GM23248 (cell line): ENCODE measurements around the gene CHRNE. TPM values are rescaled to one million over a fixed set of nuclear protein-coding genes. Genes with fewer than 3 reads are reported as not detected.
"Not testable (repeated sequence)": the region's sequence is repeated elsewhere in the genome, so short reads cannot be mapped to it uniquely, and the experiment has no call there.

Experiments used
- DNase-seq: peaks from one replicate; pipeline ENCODE4 v3.0.0-alpha.2; 2015
- H2AFZ ChIP-seq: fragments of 200-600 bp; sonication (generic); 2 replicates; pipeline ENCODE4 v1.6.1; 2016; ENCODE audit warnings: antibody characterized with exemption
- H3F3A ChIP-seq: fragments of 200-600 bp; sonication (generic); 2 replicates; pipeline ENCODE4 v1.6.1; 2016; ENCODE audit warnings: mild to moderate bottlenecking, antibody characterized with exemption, mixed run types; ENCODE audit not compliant: insufficient read depth
- H3K27ac ChIP-seq: fragments of 200-600 bp; sonication (generic); 2 replicates; pipeline ENCODE4 v1.5.1; 2016; ENCODE audit warnings: mild to moderate bottlenecking
- H3K27me3 ChIP-seq: fragments of 200-600 bp; sonication (generic); replicated peaks from 2 replicates; pipeline ENCODE4 v1.6.1; 2016; ENCODE audit warnings: mild to moderate bottlenecking; ENCODE audit not compliant: insufficient read depth
- H3K36me3 ChIP-seq: fragments of 200-600 bp; sonication (generic); 2 replicates; pipeline ENCODE4 v1.6.1; 2016; ENCODE audit warnings: low read depth, mild to moderate bottlenecking
- H3K4me1 ChIP-seq: fragments of 200-600 bp; sonication (generic); 2 replicates; pipeline ENCODE4 v1.6.1; 2016; ENCODE audit warnings: mild to moderate bottlenecking; ENCODE audit not compliant: insufficient read depth
- H3K4me2 ChIP-seq: fragments of 200-600 bp; sonication (generic); one replicate; pipeline ENCODE4 v1.6.1; 2016; ENCODE audit warnings: mild to moderate bottlenecking; ENCODE audit not compliant: unreplicated experiment
- H3K4me3 ChIP-seq: fragments of 200-600 bp; sonication (generic); 2 replicates; pipeline ENCODE4 v1.5.1; 2016; ENCODE audit warnings: mild to moderate bottlenecking
- H3K79me2 ChIP-seq: fragments of 200-600 bp; sonication (generic); 2 replicates; pipeline ENCODE4 v1.6.1; 2016; ENCODE audit warnings: mild to moderate bottlenecking; ENCODE audit not compliant: insufficient read depth
- H3K9ac ChIP-seq: fragments of 200-600 bp; sonication (generic); 2 replicates; pipeline ENCODE4 v1.6.1; 2016; ENCODE audit warnings: mild to moderate bottlenecking
- H3K9me2 ChIP-seq: fragments of 200-600 bp; sonication (generic); 2 replicates; pipeline ENCODE4 v1.6.1; 2016; ENCODE audit warnings: mixed run types, mild to moderate bottlenecking, moderate library complexity; ENCODE audit not compliant: insufficient read depth
- H3K9me3 ChIP-seq: fragments of 200-600 bp; sonication (generic); one replicate; pipeline ENCODE4 v1.6.1; 2017; ENCODE audit warnings: low read depth
- H4K20me1 ChIP-seq: fragments of 200-600 bp; sonication (generic); 2 replicates; pipeline ENCODE4 v1.6.0; 2016; ENCODE audit not compliant: insufficient read depth
- EZH2 ChIP-seq: fragments of 200-600 bp; sonication (generic); IDR thresholded peaks from 2 replicates; pipeline ENCODE4 v1.6.1; 2018; ENCODE audit warnings: antibody characterized with exemption, mild to moderate bottlenecking; ENCODE audit not compliant: insufficient read depth, poor library complexity, severe bottlenecking
- EZH2phosphoT487 ChIP-seq: fragments of 200-600 bp; sonication (generic); IDR thresholded peaks from 2 replicates; pipeline ENCODE4 v1.6.1; 2018; ENCODE audit warnings: antibody characterized with exemption, moderate library complexity, mild to moderate bottlenecking, low read depth; ENCODE audit not compliant: insufficient read depth
- WGBS, 2 experiments: methylation state at CpG; one replicate each; pipeline ENCODE4 v1.1.6; 2015 to 2017; ENCODE audit warnings: low lambda C conversion rate in 2 of 2, low coverage in 1 of 2; ENCODE audit errors: missing lambda C conversion rate in 2 of 2; 5-methylcytosine and 5-hydroxymethylcytosine counted together
- in situ Hi-C: fragments of 300-500 bp; cut with MboI; formaldehyde crosslinking; loops from 2 replicates; pipeline ENCODE4 v1.15.0; 2020
- polyA plus RNA-seq: library from polyadenylated mRNA; unstranded; fragments of >200 nt; fragmentation: Nextera tagmentation; extraction: Ambion mirVana; gene quantifications from 2 replicates; pipeline ENCODE4 v1.2.1, GENCODE V29; 2016
- total RNA-seq: library from RNA; depleted of rRNA; stranded (reverse); fragments of >200 nt; shearing (Covaris generic); gene quantifications from 2 replicates; pipeline ENCODE4 v1.2.3, GENCODE V29; 2014

CHRNE gene
- total and polyA plus RNA-seq, 2 experiments from 2014 or later: 0.84 to 0.86 TPM

GRCh38 chr17:4908301-4908700, 5.4 kb upstream of the CHRNE start:
- DNase-seq: peak; percentile 32
- 37% methylated on average over 10 of the region's 10 CpGs for WGBS, 2 experiments
- H3K9me2 ChIP-seq: no peaks in the 10 kb centered on the region
- H3K36me3 ChIP-seq: no peaks in the 10 kb centered on the region
- in situ Hi-C loops: no loop called here
- H3K4me1 ChIP-seq: peaks cover 5% of the 10 kb centered on the region; the same call in 1 of the 2 replicates
- H3K27ac ChIP-seq: no peak overlapping the region; the same call in 1 of the 2 replicates
- H3K9me3 ChIP-seq: no peaks in the 10 kb centered on the region
- H3K4me2 ChIP-seq: no peak overlapping the region
- H3K27me3 ChIP-seq: no peaks in the 10 kb centered on the region
- H4K20me1 ChIP-seq: no peaks in the 10 kb centered on the region
- no peak overlapping the region for H3K4me3 ChIP-seq
- no peak overlapping the region for H3K9ac ChIP-seq
- 0 out of 2 replicates have a peak, but pooled peaks cover 2% of the 10 kb centered on the region for H3F3A ChIP-seq
- TF ChIP-seq EZH2phosphoT487 (no peak), EZH2 (no peak)
- no peaks in the 10 kb centered on the region for H3K79me2 ChIP-seq
- peak overlapping the region; percentile 71 for H2AFZ ChIP-seq

GRCh38 chr17:4906642-4907041, 3.7 kb upstream of the CHRNE start:
- H2AFZ ChIP-seq, H3K9me2 ChIP-seq, H3K79me2 ChIP-seq, H4K20me1 ChIP-seq, H3K27me3 ChIP-seq, H3K27ac ChIP-seq, in situ Hi-C loops, H3K4me3 ChIP-seq, H3K36me3 ChIP-seq, H3K9me3 ChIP-seq, H3K9ac ChIP-seq, H3K4me2 ChIP-seq, H3K4me1 ChIP-seq, DNase-seq: not testable (repeated sequence)
- peaks cover 14% of the 10 kb centered on the region; the same call in 1 of the 2 replicates for H3F3A ChIP-seq

GRCh38 chr17:4902540-4902939, 358 bp downstream of the CHRNE start:
- H3K4me1 ChIP-seq: 0 out of 2 replicates have a peak, but pooled peaks cover 5% of the 10 kb centered on the region
- in situ Hi-C loops: no loop called here
- H3K9me2 ChIP-seq: no peaks in the 10 kb centered on the region
- H3K4me2 ChIP-seq: no peak overlapping the region
- no peak overlapping the region for H3K4me3 ChIP-seq
- no peak overlapping the region for H2AFZ ChIP-seq
- no peak overlapping the region for H3K9ac ChIP-seq
- H4K20me1 ChIP-seq: no peaks in the 10 kb centered on the region
- peaks cover 20% of the 10 kb centered on the region; the same call in 1 of the 2 replicates for H3F3A ChIP-seq
- no peak for TF ChIP-seq EZH2
- no peak for TF ChIP-seq EZH2phosphoT487
- H3K27ac ChIP-seq: no peak overlapping the region
- H3K9me3 ChIP-seq: no peaks in the 10 kb centered on the region
- DNase-seq: no peak
- no peaks in the 10 kb centered on the region for H3K36me3 ChIP-seq
- 67 to 69% methylated on average over 8 of the region's 8 CpGs for WGBS, 2 experiments
- no peaks in the 10 kb centered on the region for H3K79me2 ChIP-seq
- H3K27me3 ChIP-seq: no peaks in the 10 kb centered on the region

DNA sequence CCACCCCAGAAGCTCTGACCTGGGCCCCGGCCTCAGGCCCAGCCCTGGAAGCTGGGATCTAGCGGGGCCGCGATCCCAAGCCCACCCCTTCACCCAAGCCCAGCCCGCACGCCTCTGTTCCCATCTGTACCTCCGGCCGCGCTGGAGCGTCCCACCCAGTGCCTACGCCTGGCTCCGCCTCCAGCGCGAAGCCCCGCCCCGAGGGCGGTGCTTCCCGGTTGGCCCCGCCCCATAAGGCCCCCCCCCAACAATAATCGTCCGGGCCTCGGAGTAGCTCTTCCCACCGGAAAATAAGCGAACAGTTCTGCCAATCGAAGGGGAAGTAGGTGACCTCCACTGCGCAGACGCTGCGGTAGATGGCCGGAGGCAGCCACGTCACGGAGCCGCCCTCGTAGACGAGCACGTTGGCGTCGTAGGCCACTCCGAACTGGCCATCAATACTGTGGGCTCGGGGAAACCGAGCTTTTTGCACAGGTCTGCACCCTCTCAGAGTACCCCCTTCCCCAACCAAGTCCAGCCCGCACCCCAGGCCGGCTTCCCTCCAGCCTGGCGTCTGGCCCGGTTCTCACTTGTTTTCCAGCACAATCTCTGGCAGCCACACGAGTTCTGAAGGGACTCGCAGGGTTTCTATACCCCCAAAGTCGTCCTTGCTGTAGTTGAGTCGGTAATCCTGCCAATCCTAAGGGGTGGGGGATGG, 1.1 kb downstream of the CHRNE start:
- 49 to 52% methylated on average over 42 to 48 of the region's 48 CpGs for WGBS, 2 experiments
- H3K9me2 ChIP-seq: no peaks in the 10 kb centered on the region
- H3K4me3 ChIP-seq: no peak overlapping the region
- no peak for DNase-seq
- H3K4me2 ChIP-seq: no peak overlapping the region
- no peak overlapping the region for H2AFZ ChIP-seq
- H3K9ac ChIP-seq: no peak overlapping the region
- H3K27me3 ChIP-seq: no peaks in the 10 kb centered on the region
- H3K79me2 ChIP-seq: no peaks in the 10 kb centered on the region
- H3K27ac ChIP-seq: no peak overlapping the region
- H3K9me3 ChIP-seq: no peaks in the 10 kb centered on the region
- TF ChIP-seq EZH2: no peak
- TF ChIP-seq EZH2phosphoT487: no peak
- no peaks in the 10 kb centered on the region for H3K36me3 ChIP-seq
- H3F3A ChIP-seq: peaks cover 20% of the 10 kb centered on the region; the same call in 1 of the 2 replicates
- H4K20me1 ChIP-seq: no peaks in the 10 kb centered on the region
- in situ Hi-C loops: no loop called here
- H3K4me1 ChIP-seq: 0 out of 2 replicates have a peak, but pooled peaks cover 5% of the 10 kb centered on the region
